Endothelial cell of umbilical vein (primary cell): ENCODE measurements around the gene ALLC. TPM values are rescaled to one million over a fixed set of nuclear protein-coding genes. Genes with fewer than 3 reads are reported as not detected.

Source experiments
- BruUV-seq: library from RNA; stranded (reverse); fragments of 400-500 nt; replicated peaks from 2 replicates; lab custom pipeline; 2021; lab: Mats Ljungman, UMichigan
- CTCF ChIA-PET: fragments of 300-600, 350-600 bp; sonication (Branson Sonifier 250); formaldehyde crosslinking; loops from one replicate; lab custom pipeline; 2021; ENCODE audit warnings: antibody characterized with exemption, inconsistent platforms; lab: Charles Lee
- POLR2A ChIA-PET: fragments of 300-600, 350-600 bp; sonication (Branson Sonifier 250); formaldehyde crosslinking; loops from one replicate; lab custom pipeline; 2021; ENCODE audit warnings: antibody characterized with exemption, inconsistent platforms; lab: Charles Lee
- DNase-seq: peaks from one replicate; pipeline ENCODE4 v3.0.0-alpha.2; 2011; ENCODE audit warnings: low read depth, low spot score
- FAIRE-seq: peaks from 2 replicates; lab custom pipeline; 2011; peaks lifted over from hg19 to GRCh38; lab: Jason Lieb, UNC
- H2AFZ ChIP-seq: 2 replicates; pipeline ENCODE4 v1.6.0; 2012; ENCODE audit warnings: low read depth, low read length, control low read depth, inconsistent platforms
- H3K27ac ChIP-seq: 2 replicates; pipeline ENCODE4 v1.5.1; 2011; ENCODE audit warnings: low read depth, mild to moderate bottlenecking, control low read depth, low read length, moderate library complexity; ENCODE audit not compliant: insufficient read depth
- H3K27me3 ChIP-seq, 2 experiments: 2 replicates each; pipeline versions ENCODE4 v1.6.0 to v1.6.1; 2011; ENCODE audit warnings: low read length in 2 of 2, mixed read lengths in 1 of 2; ENCODE audit not compliant: control insufficient read depth in 2 of 2, insufficient read depth in 2 of 2
- H3K36me3 ChIP-seq, 2 experiments: 2 replicates in 1 of 2; 3 replicates in 1 of 2; pipeline ENCODE4 v1.5.1; 2011; ENCODE audit warnings: low read length in 2 of 2, mild to moderate bottlenecking in 1 of 2, moderate library complexity in 1 of 2; ENCODE audit not compliant: control insufficient read depth in 2 of 2, insufficient read depth in 2 of 2; ENCODE audit errors: extremely low read depth in 1 of 2
- H3K4me1 ChIP-seq: 3 replicates; pipeline ENCODE4 v1.5.1; 2011; ENCODE audit warnings: mild to moderate bottlenecking, low read length; ENCODE audit not compliant: control insufficient read depth, insufficient read depth; ENCODE audit errors: extremely low read depth
- H3K4me2 ChIP-seq: 2 replicates; pipeline ENCODE4 v1.6.1; 2011; ENCODE audit warnings: low read length, control low read depth, mixed read lengths; ENCODE audit not compliant: insufficient read depth
- H3K4me3 ChIP-seq, 3 experiments: fragments of 200-600 bp in 1 of 3; sonication (generic), shearing (Covaris generic) in 1 of 3; replicated peaks in 1 of 3; 2 replicates each; pipeline ENCODE4 v1.5.1; 2011 to 2016; ENCODE audit warnings: control low read depth in 3 of 3, low read length in 3 of 3, mild to moderate bottlenecking in 2 of 3, inconsistent platforms in 1 of 3, low read depth in 1 of 3, moderate library complexity in 1 of 3; ENCODE audit not compliant: insufficient read depth in 1 of 3
- H3K79me2 ChIP-seq: 2 replicates; pipeline ENCODE4 v1.6.0; 2012; ENCODE audit warnings: low read length, inconsistent platforms; ENCODE audit not compliant: control insufficient read depth, insufficient read depth
- H3K9ac ChIP-seq: replicated peaks from 2 replicates; pipeline ENCODE3; 2011; ENCODE audit warnings: low read length, control low read depth; ENCODE audit not compliant: insufficient read depth; ENCODE audit errors: extremely low read depth
- H3K9me1 ChIP-seq: replicated peaks from 3 replicates; pipeline ENCODE4 v1.6.0; 2011; ENCODE audit warnings: mild to moderate bottlenecking, low read length; ENCODE audit not compliant: control insufficient read depth, insufficient read depth; ENCODE audit errors: extremely low read depth
- H3K9me3 ChIP-seq: replicated peaks from 2 replicates; pipeline ENCODE4 v1.5.1; 2012; ENCODE audit warnings: low read length, inconsistent platforms; ENCODE audit not compliant: control insufficient read depth, insufficient read depth
- H4K20me1 ChIP-seq: replicated peaks from 2 replicates; pipeline ENCODE3; 2011; ENCODE audit warnings: mild to moderate bottlenecking, low read length; ENCODE audit not compliant: control insufficient read depth, insufficient read depth; ENCODE audit errors: extremely low read depth
- CTCF ChIP-seq, 2 donors: IDR thresholded peaks; 1 replicate in 1 of 2; 2 replicates in 1 of 2; pipeline ENCODE4 v1.5.1; 2011; ENCODE audit warnings: low read length in 2 of 2, mild to moderate bottlenecking in 2 of 2, moderate library complexity in 2 of 2, control low read depth in 1 of 2, inconsistent platforms in 1 of 2, low read depth in 1 of 2; ENCODE audit not compliant: insufficient read depth in 1 of 2; ENCODE audit errors: extremely low read depth in 1 of 2
- EZH2 ChIP-seq: IDR thresholded peaks from 2 replicates; pipeline ENCODE4 v1.6.1; 2012; ENCODE audit warnings: borderline replicate concordance, low read depth, mild to moderate bottlenecking, moderate library complexity, low read length, inconsistent platforms; ENCODE audit not compliant: severe bottlenecking
- FOS ChIP-seq: IDR thresholded peaks from 2 replicates; pipeline ENCODE4 v1.6.1; 2011; ENCODE audit warnings: mild to moderate bottlenecking, low read length, moderate library complexity, borderline replicate concordance; ENCODE audit not compliant: insufficient read depth
- GATA2 ChIP-seq: IDR thresholded peaks from 2 replicates; pipeline ENCODE4 v1.7.0; 2011; ENCODE audit warnings: low read depth, mild to moderate bottlenecking, moderate library complexity, mixed read lengths, low read length; ENCODE audit not compliant: insufficient read length, insufficient read depth
- JUN ChIP-seq: IDR thresholded peaks from 2 replicates; pipeline ENCODE4 v1.6.1; 2011; ENCODE audit warnings: borderline replicate concordance, low read depth; ENCODE audit not compliant: insufficient read length, insufficient read depth
- MAX ChIP-seq: IDR thresholded peaks from 2 replicates; pipeline ENCODE4 v1.6.1; 2011; ENCODE audit not compliant: insufficient read depth, insufficient read length
- MYC ChIP-seq: IDR thresholded peaks from one replicate; pipeline ENCODE4 v1.6.1; 2011; ENCODE audit warnings: mild to moderate bottlenecking, low read depth, low read length
- POLR2A ChIP-seq: IDR thresholded peaks from 2 replicates; pipeline ENCODE4 v1.6.1; 2012; ENCODE audit warnings: low read depth, mild to moderate bottlenecking, control low read depth, low read length
- POLR2AphosphoS5 ChIP-seq: IDR thresholded peaks from 2 replicates; pipeline ENCODE4 v1.6.1; 2012; ENCODE audit warnings: low read depth, mild to moderate bottlenecking, control low read depth, low read length, moderate library complexity; ENCODE audit not compliant: insufficient read depth
- dilution Hi-C: fragments of 300-500 bp; cut with MboI; formaldehyde crosslinking; loops from one replicate; pipeline ENCODE4 v1.15.0; 2019; ENCODE audit warnings: low sequenced_read_pairs; ENCODE audit not compliant: extremely low pct_ligation_motif_present
- intact Hi-C: fragments of 100-400 bp; cut with micrococcal nuclease; formaldehyde crosslinking; loops from one replicate; pipeline ENCODE4 v1.10.0; 2022
- polyA plus RNA-seq, 4 experiments: library from polyadenylated mRNA; depleted of rRNA in 3 of 4; stranded (reverse) in 3 of 4; unstranded in 1 of 4; fragments of >200 nt; gene quantifications; 2 replicates each; pipeline versions ENCODE4 v1.2.1 to v1.2.3, GENCODE V29; 2011 to 2012; ENCODE audit warnings: missing spikeins in 1 of 4
- total RNA-seq: library from RNA; stranded (reverse); gene quantifications from 2 replicates; pipeline ENCODE4 v1.2.3, GENCODE V29; 2021

Gene ALLC
- total and polyA plus RNA-seq, 2 donors (not counting 3 experiments of a cell fraction or from before 2014, with no cell fraction given) = not detected

- no peak overlapping the region for H3K9ac ChIP-seq
- H3K9me3 ChIP-seq = no peaks in the 10 kb centered on the region
- intact Hi-C loops = no loop called here
- no peak overlapping the region for H3K4me2 ChIP-seq
- no peak for DNase-seq
- POLR2A ChIA-PET = no interaction called here
- H3K27ac ChIP-seq = no peak overlapping the region
- H2AFZ ChIP-seq = no peak overlapping the region
- BruUV-seq = no TSS peak
- no peaks in the 10 kb centered on the region for H3K27me3 ChIP-seq
- no peaks in the 10 kb centered on the region for H3K4me1 ChIP-seq
- H3K79me2 ChIP-seq = no peaks in the 10 kb centered on the region
- no peaks in the 10 kb centered on the region for H3K36me3 ChIP-seq
- CTCF ChIA-PET = interaction anchor here (1.2 kb wide), 1 partner anchor 8 kb away, joined by 3 read pairs; no protein-coding TSS in a partner anchor
- TF ChIP-seq EZH2 (no peak), FOS (no peak), POLR2A (no peak), MAX (no peak), JUN (no peak), POLR2AphosphoS5 (no peak), MYC (no peak), GATA2 (no peak), CTCF (IDR thresholded peaks at IDR 0.05; ENCODE audit: extremely low read depth in 1 of 2, insufficient read depth in 1 of 2, low read depth in 1 of 2, low read length in 2 of 2) (no peak)
- H4K20me1 ChIP-seq = no peaks in the 10 kb centered on the region
- no peaks in the 10 kb centered on the region for H3K9me1 ChIP-seq
- H3K4me3 ChIP-seq = no peak overlapping the region
- dilution Hi-C loops = no loop called here
- no peak for FAIRE-seq
Observed at GRCh38 chr2:3636586-3637310, 21.3 kb upstream of the ALLC start.
